UCSD-AML1 (cell line): Measurements from ENCODE around the gene GARRE1.

Source experiments
- DNase-seq: peaks from one replicate; lab custom pipeline; 2025; ENCODE audit not compliant: unreplicated experiment; lab: John Stamatoyannopoulos, UW

GARRE1 gene

DNA sequence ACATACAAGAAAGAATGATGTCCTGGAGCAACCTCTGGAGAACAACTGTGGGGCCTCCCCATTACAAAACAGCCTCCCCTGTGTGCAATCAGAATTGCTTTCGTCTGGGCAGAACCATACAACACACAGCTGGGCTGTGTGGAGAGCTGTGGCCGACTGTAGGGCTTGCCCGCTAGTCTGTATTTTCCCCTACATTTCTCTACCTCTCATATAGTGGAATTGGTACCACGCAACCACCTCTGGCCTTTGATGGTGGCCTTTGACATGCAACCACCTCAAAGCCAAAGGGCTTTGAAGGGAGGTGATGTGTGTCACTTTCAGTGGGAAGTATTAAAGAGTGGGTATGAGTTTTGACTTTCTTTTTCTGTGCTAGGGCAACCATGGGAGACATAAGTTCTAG is 34.0 kb downstream of the GARRE1 start:
- no peak for DNase-seq

- DNase-seq = no peak
Observed at GRCh38 chr19:34291235-34291634, 36.9 kb downstream of the GARRE1 start.

- DNase-seq = no peak
Observed at GRCh38 chr19:34295103-34295502, 40.7 kb downstream of the GARRE1 start.

- DNase-seq = no peak
Observed at GRCh38 chr19:34298891-34299520, 44.7 kb downstream of the GARRE1 start.

- DNase-seq = no peak
Observed at GRCh38 chr19:34299576-34299975, 45.2 kb downstream of the GARRE1 start.

DNA sequence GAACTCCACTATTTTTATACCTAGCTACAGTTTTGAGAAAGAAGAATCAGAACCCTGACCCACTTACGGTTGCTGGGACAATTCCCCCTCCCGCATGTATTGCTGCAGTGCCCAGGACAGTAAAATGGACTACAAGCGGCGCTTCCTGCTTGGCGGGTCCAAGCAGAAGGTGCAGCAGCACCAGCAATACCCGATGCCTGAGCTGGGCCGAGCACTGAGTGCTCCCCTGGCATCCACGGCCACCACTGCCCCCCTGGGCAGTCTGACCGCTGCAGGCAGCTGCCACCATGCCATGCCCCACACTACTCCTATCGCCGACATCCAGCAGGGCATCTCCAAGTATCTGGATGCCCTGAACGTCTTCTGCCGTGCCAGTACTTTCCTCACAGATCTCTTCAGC is 46.0 kb downstream of the GARRE1 start:
- DNase-seq = no peak

DNA sequence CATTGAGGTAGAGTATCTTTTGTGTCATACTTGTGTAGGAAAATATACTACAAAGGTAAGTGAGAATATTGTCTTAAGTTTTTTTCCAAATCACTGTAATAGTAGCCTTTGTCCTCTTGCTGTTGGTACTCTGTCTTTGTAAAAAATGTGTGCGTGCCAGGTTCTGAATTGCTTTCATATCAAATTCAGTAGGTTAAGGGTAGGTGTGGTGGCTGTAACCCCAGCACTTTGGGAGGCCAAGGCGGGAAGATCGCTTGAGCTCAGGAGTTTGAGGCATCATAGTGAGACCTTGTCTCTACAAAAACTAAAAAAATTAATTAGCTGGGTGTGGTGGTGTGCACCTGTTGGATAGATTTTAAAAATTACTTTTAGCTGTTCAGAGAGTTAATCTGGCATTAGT is 46.6 kb downstream of the GARRE1 start:
- DNase-seq = no peak
